Measurements from ENCODE around the gene MX1. TPM values are rescaled to one million over a fixed set of nuclear protein-coding genes. Genes with fewer than 3 reads are reported as not detected.

MX1 gene
- total RNA-seq, 1 experiment from 2014 or later: 2.0 TPM

GRCh38 chr21:41480086-41480690 lies 54.1 kb downstream of the MX1 start (continued):
- TF ChIP-seq ZBTB33 (IDR thresholded peaks at IDR 0.05; ENCODE audit: extremely low read depth, insufficient replicate concordance, low read length): no peak

- no peaks in the 10 kb centered on the region for H3K4me1 ChIP-seq (ENCODE audit: control insufficient read depth in 1 of 2, insufficient read depth in 2 of 2, low read length in 2 of 2)
- no peaks in the 10 kb centered on the region for H3K9me3 ChIP-seq (ENCODE audit: control insufficient read depth in 1 of 2, insufficient read depth in 1 of 2, low read depth in 1 of 2, low read length in 2 of 2)
- DNase-seq (ENCODE audit: low read depth, low spot score): no peak
- H3K4me3 ChIP-seq (replicated peaks in 1 of 2; ENCODE audit: low read depth in 1 of 2, low read length in 2 of 2): no peak overlapping the region
- CTCF ChIA-PET: no interaction called here
- POLR2A ChIA-PET: interaction anchor here (0.9 kb wide), 1 partner anchor 14 kb away, joined by 3 read pairs; no protein-coding TSS in a partner anchor
- no peak overlapping the region for H3K9ac ChIP-seq (ENCODE audit: low read length)
- intact Hi-C loops (cut with micrococcal nuclease): no loop called here
- H3K79me2 ChIP-seq (ENCODE audit: insufficient read depth, low read length): no peaks in the 10 kb centered on the region
- RAD21 ChIA-PET (ENCODE audit: low non-redundant PET in 1 of 2, low total read pairs in 2 of 2, uncharacterized antibody in 2 of 2, unreplicated experiment in 2 of 2): no interaction called here
- H2AFZ ChIP-seq (ENCODE audit: low read depth, low read length, poor library complexity, severe bottlenecking): no peak overlapping the region
- TF ChIP-seq TCF7L2 (IDR thresholded peaks at IDR 0.05; ENCODE audit: borderline replicate concordance, extremely low read depth, insufficient read depth, insufficient read length) (no peak), EZH2 (IDR thresholded peaks at IDR 0.05) (no peak), ZNF274 (IDR thresholded peaks at IDR 0.05; ENCODE audit: low read depth, low read length) (no peak), POLR2AphosphoS5 (IDR thresholded peaks at IDR 0.05; ENCODE audit: low read depth, low read length) (no peak), REST (IDR thresholded peaks at IDR 0.05; ENCODE audit: low read depth) (no peak), SP1 (IDR thresholded peaks at IDR 0.05; ENCODE audit: low read depth) (no peak), ELF1 (IDR thresholded peaks at IDR 0.05; ENCODE audit: borderline replicate concordance, low read depth) (no peak), ZBTB33 (IDR thresholded peaks at IDR 0.05; ENCODE audit: extremely low read depth, insufficient replicate concordance, low read length) (no peak)
- BruUV-seq (replicated peaks): no TSS peak
- H3K4me2 ChIP-seq (ENCODE audit: low read length): no peak overlapping the region
- H3K27me3 ChIP-seq (ENCODE audit: insufficient read depth, low read length): no peaks in the 10 kb centered on the region; the same call in none of the 2 replicates
- no peaks in the 10 kb centered on the region for H3K36me3 ChIP-seq (ENCODE audit: control insufficient read depth in 1 of 2, insufficient read depth in 2 of 2, low read length in 2 of 2)
- no peaks in the 10 kb centered on the region for H4K20me1 ChIP-seq (ENCODE audit: insufficient read depth)
- H3K9me2 ChIP-seq (ENCODE audit: insufficient read depth): no peaks in the 10 kb centered on the region
- ATAC-seq: no peak
- H3K27ac ChIP-seq (ENCODE audit: low read depth, low read length): no peak overlapping the region
These were observed 55.2 kb downstream of the MX1 start for GRCh38 chr21:41481191-41481590.
